ENCODE results near the gene SH3PXD2B.
A peak's percentile ranks its signal among the peaks of the same experiment; 100 is the strongest.

The SH3PXD2B gene

DNA sequence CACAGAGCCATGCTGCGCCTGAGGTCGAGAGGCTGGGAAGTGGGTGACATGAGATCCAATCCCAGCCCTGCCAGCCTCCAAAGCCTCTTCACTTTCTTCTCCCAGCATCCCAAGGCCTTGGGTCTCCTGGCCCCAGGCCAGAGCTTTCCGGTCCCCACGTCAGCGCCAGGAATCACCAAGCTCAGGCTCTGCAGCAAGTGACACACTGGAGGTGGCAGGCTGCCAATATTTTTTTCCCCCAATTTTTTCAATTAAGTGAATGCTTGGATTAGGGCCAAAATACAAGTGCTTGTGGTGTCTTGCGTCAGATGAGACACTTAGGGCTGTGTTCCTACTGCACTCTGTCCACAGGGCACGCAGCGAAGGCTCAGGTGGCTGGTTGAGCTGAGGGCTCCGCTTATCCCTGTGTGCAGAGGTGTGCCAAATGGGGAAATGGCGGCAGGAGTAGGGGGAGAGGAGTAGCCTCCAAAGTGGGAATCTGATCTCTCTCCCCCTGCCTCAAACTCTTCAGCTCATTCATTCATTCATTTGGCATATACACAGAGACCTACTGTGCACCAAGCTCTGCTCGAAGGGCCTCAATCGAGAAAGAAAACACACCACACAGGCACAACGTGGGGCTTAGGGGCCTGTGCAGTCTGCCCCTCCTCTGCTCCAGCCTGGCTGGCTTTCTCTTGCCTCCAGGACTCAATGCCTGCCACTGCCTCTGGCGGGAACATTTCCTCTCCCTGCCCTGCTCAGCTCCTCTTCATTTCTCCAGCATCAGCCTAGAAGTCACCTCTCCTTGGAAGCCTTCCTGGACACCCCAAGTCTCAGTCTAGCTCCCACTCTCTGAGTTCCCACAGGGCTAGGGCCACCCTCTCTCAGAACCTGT lies 16.6 kb downstream of the SH3PXD2B start:
- peak in 40 of 58 donors; percentile 22 to 90 (median 55) for DNase-seq

DNA sequence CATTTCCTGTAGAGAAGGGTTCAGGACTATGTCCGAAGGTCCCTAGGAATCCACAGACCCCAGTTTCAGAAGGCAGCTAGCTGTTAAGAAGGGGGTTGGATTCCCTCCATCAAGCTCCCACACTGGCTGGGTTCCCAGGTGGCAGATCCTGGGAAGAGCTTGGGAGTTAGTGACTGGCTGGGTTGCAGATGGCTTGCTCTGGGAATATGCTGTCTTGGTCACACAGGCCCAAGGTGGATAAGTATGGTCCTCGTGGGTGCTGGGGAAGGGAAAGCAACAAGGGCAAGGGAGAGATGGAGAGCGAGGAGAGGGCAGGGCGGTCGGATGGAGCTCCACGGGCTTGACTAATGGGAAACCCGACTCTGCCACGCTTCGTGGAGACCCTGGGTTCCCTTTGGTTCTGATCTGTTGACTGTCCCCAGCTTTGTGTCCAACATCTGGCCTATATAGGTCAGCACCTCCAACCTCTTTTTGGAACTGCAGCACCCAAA lies 17.4 kb downstream of the SH3PXD2B start:
- DNase-seq = peak in 2 of 58 donors; percentile 15

DNA sequence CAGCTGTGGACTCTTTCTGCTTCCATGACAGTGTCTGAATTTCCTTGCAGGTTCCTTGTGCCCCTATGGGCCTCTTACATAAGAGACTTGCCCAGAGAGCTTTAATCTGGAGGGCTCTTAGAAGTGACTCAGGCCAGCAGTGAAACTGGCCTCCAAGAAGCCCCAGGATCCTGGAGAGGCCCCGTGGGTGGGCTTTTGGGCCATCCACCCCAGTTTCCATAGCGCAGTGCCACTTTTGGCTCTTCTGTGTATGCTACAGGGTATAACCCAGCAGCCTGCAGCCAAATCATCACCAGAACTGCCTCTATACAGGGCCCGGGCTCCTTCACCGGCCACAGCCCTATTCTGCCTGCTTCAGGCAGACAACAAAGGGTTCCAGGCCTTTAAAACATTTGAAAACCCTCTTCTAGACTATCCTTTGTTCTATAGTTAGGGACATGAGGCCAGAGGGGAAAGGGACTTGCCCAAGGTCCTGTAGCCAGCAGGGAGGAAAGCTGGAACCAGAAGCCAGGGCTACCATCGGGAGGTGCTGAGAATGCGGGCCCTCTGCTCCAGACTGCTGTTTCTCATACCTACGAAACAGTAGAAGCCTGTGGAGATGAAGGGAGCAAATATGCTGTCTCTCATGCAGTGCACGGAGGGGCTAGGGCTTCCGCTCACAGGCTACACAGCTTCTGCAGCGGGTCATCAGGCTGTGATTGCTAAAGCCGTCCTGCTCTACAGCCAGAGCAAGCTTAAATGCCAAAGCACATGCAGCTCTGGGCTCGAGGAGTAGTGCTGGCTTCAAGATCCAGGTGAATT lies 18.0 kb downstream of the SH3PXD2B start:
- DNase-seq = peak in 1 of 58 donors; percentile 34

DNA sequence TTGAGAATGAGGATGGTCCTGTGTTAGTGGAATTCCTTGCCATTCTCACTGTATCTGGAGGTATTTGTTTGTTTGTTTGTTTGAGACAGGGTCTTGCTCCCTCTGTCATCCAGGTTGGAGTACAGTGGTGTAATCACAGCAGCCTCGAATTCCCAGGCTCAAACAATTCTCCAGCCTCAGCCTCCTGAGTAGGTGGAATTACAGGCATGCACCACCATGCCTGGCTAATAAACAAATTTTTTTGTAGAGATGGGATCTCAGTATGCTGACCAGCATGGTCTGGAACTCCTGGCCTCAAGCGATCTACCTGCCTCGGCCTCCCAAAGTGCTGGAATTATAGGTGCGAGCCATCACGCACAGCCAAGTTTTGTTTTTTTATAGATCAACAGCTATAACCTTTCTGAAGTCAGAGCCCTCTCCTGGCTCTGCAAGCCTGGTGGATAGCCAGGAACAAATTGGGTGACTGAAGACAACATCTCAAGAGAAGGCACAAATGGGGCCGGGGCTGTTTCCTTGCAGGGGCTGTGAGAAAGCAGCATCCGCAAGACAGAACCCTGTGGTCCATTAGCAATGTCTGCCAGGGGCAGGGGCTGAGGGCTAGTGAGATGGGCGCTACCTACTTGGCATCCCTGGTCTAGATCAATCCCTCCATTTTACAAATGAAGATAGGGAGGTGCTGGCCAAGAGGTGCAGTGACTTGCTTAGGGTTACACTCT lies 18.8 kb downstream of the SH3PXD2B start:
- DNase-seq = no peak

DNA sequence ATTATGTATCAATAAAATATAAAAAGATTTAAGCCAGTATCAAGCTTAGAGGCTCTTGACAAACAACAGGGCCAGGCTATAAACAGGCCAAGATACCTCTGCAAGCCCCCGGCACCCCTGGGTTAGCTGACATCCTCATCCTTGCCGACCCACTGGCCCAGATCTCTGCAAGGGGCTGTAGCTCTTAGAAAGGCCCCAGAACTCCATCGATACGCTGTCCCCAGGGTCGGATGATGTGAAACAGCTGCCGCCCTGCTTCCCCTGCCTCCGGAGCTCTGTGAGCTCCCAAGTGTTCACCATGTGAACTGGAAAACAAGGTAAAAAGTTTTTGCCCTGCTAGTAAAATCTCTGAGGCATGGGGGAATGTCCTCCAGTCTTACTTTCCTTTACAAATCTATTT lies 20.1 kb downstream of the SH3PXD2B start:
- DNase-seq = no peak

DNA sequence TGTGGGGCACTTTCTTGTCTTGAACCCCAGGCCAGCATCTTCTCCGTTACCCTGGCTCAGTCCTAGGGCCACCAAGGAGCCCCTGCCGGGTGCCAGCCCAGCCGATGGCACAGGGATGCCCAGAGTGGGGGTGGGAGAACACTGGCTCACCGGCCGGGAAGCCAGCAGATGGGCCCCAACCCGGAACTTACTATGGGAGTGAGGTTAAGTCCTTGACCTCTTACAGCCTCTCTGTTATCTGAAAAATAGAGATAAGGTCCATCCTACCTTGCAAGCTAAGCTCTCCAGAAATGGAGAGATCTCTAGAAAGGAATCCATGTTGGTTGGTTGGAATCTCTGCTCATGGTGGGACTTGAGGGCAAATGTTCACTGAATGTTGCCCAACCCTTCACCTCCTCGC lies 20.8 kb downstream of the SH3PXD2B start:
- DNase-seq = no peak

DNA sequence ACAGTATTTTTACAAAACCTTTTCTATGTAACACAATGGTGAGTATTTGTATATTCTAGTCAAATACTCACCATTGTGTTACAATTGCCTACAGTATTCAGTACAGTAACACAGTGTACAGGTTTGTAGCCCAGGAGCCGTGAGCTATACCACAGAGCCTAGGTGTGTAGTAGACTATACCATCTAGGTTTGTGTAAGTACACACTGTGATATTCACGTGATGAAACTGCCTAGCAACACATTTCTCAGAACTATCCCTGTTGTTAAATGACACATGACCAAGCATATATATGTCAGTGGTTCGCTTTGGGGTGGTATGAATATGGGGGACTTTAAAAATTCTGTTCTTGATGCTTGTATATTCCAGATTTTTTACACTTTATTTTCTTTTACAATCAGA lies 21.3 kb downstream of the SH3PXD2B start:
- no peak for DNase-seq

DNA sequence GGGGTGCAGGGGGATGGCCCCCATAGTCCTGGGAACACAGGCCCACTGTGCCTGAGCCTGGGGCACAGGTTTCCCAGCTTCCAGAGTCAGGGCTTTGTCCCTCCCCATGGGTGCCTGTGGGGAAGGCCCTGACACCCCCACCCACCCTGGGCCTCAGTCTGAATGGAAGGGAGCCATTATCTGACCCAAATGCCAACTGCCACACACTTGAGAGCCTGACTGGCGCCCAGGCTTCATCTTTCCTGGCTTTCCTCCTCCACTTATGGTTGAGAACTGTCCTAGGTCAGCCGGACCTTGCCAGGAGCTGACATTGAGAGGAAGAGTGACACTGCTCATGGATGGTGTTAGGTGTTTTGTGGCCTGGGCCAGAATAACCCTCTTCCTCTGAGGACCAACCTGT lies 24.0 kb downstream of the SH3PXD2B start:
- no peak for DNase-seq

DNA sequence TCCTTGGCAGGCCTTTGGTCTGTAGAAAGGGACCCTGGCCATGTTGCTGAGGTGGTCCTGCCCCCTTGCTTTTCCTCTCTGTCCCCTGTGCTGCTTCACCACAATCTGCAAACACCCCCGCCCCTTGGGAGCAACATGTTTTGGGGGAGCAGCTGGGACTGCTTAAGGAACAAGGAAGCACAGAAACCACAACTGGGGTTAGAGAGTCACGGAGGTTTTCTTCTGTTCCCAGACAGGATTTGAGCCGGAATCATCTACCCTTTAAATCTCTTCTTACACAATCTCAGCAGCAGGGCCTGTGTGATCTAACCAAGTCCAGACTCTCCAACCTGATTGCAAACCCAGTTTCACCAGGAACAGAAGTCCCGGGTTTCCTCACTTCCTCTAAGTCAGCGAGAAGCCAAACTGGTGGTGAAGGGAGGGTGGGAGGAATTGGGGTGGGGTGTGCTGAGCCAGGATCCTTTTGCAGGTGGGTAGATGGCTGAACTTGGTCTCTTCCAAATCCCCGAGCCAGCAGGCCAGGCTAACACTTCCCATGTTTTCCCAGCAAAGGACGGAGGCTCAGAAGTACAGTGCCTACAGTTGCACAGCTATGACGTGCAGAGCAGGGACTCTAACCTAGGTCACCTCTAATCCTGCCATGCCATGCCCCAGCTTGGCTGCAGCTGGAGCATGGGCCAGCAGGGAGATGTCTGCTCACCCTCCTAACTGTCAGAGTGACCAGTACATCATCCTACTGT lies 25.0 kb downstream of the SH3PXD2B start:
- peak in 1 of 58 donors; percentile 40 for DNase-seq

DNA sequence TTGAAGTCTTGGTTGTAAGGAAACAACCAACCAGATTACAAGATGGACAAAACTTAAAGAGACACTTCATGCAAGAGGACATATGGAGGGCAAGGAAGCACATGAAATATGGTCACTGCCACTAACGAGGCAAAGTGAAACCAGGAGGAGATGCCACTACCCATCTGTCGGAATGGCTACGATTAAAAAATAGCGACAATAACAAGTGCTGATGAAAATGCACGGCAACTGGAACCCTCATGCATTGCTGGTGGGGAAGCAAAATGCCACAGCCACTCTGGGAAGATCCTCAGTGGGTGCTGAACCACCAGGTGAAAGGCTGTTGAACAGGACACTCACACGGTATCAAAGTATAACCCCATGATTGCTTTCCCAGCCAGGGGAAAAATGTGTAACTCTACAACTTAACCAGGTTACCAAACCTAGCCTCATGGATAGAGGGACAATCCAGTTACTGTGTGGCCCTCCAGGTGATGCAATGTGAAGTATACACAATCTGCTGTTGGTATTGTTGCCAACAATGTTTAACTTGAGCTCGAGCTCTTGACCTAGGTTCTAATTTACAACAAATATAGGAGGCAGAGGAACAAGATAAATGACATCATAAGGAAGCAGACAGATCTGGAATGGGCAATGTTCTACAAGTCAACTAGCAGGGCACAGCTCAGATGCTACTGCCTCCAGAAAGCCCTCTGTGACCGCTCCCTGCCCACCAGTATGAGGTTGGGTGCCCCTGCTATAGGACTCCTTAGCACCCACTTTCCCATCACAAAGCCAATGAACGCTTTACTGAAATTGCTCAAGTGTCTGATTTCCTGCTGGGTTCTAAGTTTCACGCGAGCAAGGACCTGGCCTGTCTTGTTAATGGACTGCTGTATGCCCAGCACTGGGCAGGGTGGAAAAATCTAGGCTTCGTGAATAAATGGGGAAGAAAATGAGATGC lies 25.8 kb downstream of the SH3PXD2B start:
- no peak for DNase-seq

DNA sequence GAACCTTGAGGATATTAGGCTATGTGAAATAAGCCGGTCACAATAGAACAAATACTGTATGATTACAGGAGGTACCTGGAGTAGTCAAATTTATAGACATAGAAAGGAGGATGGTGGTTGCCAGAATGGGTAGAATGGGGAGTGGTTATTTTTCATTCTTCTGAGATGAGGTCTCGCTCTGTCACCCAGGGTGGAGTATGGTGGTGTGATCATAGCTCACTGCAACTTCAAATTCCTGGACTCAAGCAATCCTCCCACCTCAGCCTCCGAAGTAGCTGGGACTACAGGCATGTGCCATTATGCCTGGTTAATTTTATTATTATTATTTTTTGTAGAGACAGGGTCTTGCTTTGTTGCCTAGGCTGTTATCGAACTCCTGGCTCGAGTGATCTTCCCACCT lies 27.1 kb downstream of the SH3PXD2B start:
- no peak for DNase-seq

DNA sequence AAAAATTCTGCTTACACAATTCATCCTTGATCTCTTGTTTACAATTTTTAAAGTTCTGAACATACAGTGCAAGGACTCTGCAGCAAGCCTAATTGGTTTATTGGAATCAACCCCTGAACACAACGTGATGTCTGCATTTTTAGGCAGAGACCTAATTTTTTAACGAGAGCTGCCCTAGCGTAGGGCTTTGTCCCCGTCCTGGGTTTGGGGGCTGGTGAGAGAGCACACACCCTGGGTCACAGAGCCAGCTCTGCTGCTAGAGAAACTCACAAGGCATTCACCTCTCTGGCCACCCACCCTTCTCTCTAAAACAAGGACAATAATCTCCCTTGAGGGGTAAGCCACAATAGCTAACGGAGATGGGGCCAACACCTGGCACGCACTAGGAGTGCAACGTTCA lies 28.2 kb downstream of the SH3PXD2B start:
- DNase-seq = no peak

DNA sequence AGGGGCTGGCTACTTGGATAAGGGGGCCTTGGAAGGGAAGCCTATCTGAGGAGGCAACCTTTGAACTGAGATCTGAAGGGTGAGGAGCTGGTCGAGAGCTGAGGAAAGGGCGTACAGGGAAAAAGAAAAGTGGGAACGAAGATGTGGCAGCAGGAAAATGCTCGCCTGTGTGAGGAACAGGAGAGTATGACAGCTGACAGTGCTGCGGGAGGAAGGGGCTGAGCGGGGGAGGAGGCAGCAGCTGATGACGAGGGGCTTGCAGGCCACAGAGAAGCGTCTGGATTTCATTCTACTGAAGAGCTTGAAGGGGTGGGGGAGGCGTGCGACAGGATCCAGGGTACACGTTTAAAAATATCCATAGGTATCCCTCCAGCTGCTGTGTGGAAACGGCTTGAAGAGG lies 28.9 kb downstream of the SH3PXD2B start:
- no peak for DNase-seq

DNA sequence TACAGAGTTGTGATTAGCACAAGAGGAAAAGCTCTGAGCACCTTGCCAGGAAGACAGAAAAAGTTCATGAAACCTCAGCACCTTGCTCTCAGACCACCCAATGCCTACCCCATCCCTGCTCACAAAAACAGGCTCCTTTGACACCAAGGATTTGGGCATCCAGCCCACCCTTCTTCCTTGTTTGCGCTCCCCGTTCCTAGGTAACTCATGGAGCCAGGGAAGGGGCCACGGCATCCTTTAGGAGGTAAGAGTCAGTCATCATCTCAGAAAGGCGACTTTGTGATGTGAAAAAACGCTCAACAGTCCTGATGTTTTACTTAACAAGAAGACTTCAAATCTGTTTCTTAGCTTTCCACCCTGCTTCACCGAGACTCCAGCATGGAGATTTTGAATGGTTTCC lies 29.5 kb downstream of the SH3PXD2B start:
- DNase-seq = no peak

DNA sequence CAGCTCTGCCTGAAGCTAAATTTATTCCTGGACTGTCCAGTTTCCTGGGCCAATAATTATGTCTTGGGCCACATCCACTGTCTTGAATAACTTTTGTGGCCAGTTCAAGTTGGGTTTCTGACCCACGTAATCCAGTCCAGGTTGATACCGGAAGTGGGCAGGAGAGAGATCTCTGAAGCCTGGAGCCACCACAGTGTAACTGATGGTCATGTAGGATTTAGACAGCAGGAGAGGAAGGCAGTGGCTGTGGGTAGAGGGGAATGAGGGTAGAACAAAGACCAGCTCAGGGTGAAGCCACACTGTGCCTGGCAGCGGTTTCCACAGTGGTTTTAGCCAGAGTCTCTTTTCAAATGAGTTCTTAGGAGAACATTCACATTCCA lies 30.2 kb downstream of the SH3PXD2B start:
- no peak for DNase-seq

DNA sequence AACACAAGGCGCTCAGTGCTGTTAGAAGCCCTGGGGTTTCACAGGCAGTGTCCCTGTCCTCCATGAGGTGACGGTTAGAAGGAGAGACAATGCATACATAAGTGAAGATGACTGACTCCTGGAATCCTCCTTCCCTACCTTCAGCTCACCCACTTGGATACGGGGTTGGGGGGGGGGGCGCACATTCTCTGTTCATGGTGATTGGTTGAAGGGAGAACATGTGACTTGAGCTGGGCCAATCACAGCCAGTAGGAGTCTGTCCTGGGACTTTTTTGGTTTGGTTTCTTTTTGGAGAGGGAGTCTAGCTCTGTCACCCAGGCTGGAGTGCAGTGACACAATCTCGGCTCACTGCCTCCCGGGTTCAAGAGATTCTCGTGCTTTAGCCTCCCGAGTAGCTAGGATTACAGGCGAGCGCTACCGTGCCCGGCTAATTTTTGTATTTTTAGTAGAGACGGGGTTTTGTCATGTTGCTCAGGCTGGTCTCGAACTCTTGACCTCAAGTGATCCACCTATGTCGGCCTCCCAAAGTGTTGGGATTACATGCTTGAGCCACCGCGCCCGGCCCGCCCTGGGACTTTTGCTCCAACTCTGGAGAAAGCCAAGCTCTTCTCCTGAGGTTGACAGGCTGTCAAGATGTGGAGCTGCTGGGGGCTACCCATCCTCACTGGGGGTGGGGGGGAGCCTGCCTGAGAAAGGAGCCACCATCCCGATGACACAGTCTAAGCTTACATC lies 30.8 kb downstream of the SH3PXD2B start:
- DNase-seq = no peak

DNA sequence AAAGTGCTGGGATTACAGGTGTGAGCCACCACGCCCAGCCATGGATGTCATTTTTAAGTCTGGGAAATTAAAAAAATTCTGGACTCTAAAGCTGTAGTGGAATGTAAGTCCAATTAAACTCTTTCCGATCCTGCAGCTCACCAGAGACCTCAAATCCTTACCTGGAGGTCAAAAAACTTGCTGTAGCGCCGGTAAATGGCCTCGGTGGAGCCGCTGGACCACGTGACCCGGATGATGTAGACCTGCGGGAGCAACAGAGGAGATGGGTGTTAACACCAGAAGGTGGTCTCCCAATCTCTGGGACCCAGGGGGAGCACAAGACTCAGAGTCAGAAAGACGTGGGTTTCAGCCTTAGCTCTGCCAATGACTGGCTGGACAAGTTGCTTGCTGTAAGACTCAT lies 32.1 kb downstream of the SH3PXD2B start:
- DNase-seq = no peak

DNA sequence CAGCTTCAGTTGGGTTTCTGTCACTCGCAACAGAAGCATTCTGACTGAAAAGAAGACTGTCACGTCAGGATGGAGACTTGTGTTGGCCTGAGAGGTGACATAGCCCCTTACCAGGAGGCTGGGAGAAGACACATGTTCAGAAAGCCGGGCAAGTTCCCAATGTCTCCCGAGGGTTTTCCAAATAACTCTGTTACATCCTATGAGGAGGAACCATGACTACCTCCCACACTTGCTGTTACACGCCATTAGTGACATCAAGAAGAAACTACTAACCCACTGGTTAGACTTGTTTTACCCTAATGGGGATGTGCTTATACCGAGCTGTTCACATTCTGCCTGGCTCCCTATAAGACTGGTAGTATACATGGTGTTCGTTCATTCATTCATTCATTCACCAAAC lies 33.3 kb downstream of the SH3PXD2B start:
- DNase-seq = no peak

Data from anterior cingulate cortex (tissue), 58 donors.